Right atrium auricular region (tissue), 2 donors: ENCODE measurements around the gene RNF40. TPM values are rescaled to one million over a fixed set of nuclear protein-coding genes. Genes with fewer than 3 reads are reported as not detected.
"Not testable (repeated sequence)": the region's sequence is repeated elsewhere in the genome, so short reads cannot be mapped to it uniquely, and the experiment has no call there.

Experiments
- DNase-seq: peaks from one replicate; pipeline ENCODE4 v3.0.0-alpha.2; 2019; ENCODE audit warnings: low spot score
- H3K27ac ChIP-seq, 2 donors: fragments of 200-600 bp; sonication (generic); 1 replicate in 1 of 2; 2 replicates in 1 of 2; pipeline ENCODE4 v1.5.1; 2016 to 2019
- H3K27me3 ChIP-seq, 2 donors: fragments of 200-600 bp; sonication (generic); one replicate each; pipeline versions ENCODE4 v1.5.1 to v1.6.0; 2017 to 2019
- H3K36me3 ChIP-seq: fragments of 200-600 bp; sonication (generic); one replicate; pipeline ENCODE4 v1.5.1; 2016
- H3K4me1 ChIP-seq, 2 donors: fragments of 200-600 bp; sonication (generic); one replicate each; pipeline versions ENCODE4 v1.5.1 to v1.6.0; 2017 to 2019
- H3K4me3 ChIP-seq, 2 donors: fragments of 200-600 bp; sonication (generic); 1 replicate in 1 of 2; 2 replicates in 1 of 2; pipeline ENCODE4 v1.5.1; 2017 to 2019; ENCODE audit warnings: mild to moderate bottlenecking in 1 of 2, moderate library complexity in 1 of 2
- H3K9me3 ChIP-seq, 2 donors: fragments of 200-600 bp; sonication (generic); one replicate each; pipeline ENCODE4 v1.5.1; 2019
- total RNA-seq, 2 donors: library from RNA; depleted of rRNA; stranded (reverse); fragments of >200 nt; gene quantifications; one replicate each; pipeline ENCODE4 v1.1.0, GENCODE V29; 2016
- TF ChIP-seq, protein P1 (sequence below), 2 donors: fragments of 200-600 bp; sonication (generic); IDR thresholded peaks; one replicate each; pipeline ENCODE4 v1.5.1; 2019; ENCODE audit warnings: antibody characterized with exemption in 2 of 2

RNF40 gene
- total RNA-seq, 2 donors from 2014 or later, result 48.5 to 59.5 TPM

- TF ChIP-seq, protein P1, sequence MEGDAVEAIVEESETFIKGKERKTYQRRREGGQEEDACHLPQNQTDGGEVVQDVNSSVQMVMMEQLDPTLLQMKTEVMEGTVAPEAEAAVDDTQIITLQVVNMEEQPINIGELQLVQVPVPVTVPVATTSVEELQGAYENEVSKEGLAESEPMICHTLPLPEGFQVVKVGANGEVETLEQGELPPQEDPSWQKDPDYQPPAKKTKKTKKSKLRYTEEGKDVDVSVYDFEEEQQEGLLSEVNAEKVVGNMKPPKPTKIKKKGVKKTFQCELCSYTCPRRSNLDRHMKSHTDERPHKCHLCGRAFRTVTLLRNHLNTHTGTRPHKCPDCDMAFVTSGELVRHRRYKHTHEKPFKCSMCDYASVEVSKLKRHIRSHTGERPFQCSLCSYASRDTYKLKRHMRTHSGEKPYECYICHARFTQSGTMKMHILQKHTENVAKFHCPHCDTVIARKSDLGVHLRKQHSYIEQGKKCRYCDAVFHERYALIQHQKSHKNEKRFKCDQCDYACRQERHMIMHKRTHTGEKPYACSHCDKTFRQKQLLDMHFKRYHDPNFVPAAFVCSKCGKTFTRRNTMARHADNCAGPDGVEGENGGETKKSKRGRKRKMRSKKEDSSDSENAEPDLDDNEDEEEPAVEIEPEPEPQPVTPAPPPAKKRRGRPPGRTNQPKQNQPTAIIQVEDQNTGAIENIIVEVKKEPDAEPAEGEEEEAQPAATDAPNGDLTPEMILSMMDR (IDR thresholded peaks at IDR 0.05), result no peak
- no peaks in the 10 kb centered on the region for H3K27me3 ChIP-seq
- no peaks in the 10 kb centered on the region for H3K9me3 ChIP-seq
- H3K36me3 ChIP-seq, result no peaks in the 10 kb centered on the region
- no peak for DNase-seq
- no peak overlapping the region for H3K27ac ChIP-seq
- peaks cover 0 to 14% of the 10 kb centered on the region in 2 donors for H3K4me1 ChIP-seq
- no peak overlapping the region for H3K4me3 ChIP-seq
Observed at GRCh38 chr16:30802936-30803335, 40.8 kb downstream of the RNF40 start.

DNA sequence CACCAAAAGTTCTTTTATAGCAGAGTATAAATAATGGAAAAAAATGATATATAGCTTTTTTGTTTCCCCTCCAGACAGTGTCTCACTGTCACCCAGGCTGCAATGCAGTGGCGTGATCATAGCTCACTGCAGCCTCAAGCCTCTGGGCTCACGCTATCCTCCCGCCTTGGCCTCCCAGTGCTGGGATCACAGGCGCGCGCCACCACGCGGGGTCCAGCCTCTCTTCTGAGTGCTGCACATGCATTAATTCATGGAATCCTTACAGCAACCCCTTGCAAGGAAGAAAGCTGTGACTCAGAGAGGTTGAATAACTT lies 42.9 kb downstream of the RNF40 start:
- peak overlapping the region; percentile 67 to 69 for H3K4me3 ChIP-seq
- TF ChIP-seq, protein P1 (IDR thresholded peaks at IDR 0.05), result no peak
- H3K9me3 ChIP-seq, result no peaks in the 10 kb centered on the region
- DNase-seq, result no peak
- H3K27ac ChIP-seq, result peak overlapping the region; percentile 86 to 89
- H3K4me1 ChIP-seq, result peaks cover 0 to 14% of the 10 kb centered on the region in 2 donors
- H3K27me3 ChIP-seq, result no peaks in the 10 kb centered on the region
- H3K36me3 ChIP-seq, result no peaks in the 10 kb centered on the region

- peak; percentile 88 for DNase-seq
- Histone ChIP-seq H3K27ac (peak overlapping the region; percentile 86 to 89), H3K4me3 (peak overlapping the region; percentile 67 to 69), H3K4me1 (peaks cover 0 to 14% of the 10 kb centered on the region in 2 donors), H3K27me3 (no peaks in the 10 kb centered on the region), H3K36me3 (no peaks in the 10 kb centered on the region), H3K9me3 (no peaks in the 10 kb centered on the region)
- TF ChIP-seq, protein P1 (IDR thresholded peaks at IDR 0.05), result peak in 1 of 2 donors; percentile 22
Observed at GRCh38 chr16:30805370-30806169, 43.4 kb downstream of the RNF40 start.

GRCh38 chr16:30808146-30808545 lies 46.0 kb downstream of the RNF40 start:
- no peaks in the 10 kb centered on the region for H3K9me3 ChIP-seq
- no peak overlapping the region for H3K27ac ChIP-seq
- no peak for DNase-seq
- TF ChIP-seq, protein P1 (IDR thresholded peaks at IDR 0.05), result no peak
- H3K36me3 ChIP-seq, result no peaks in the 10 kb centered on the region
- no peak overlapping the region for H3K4me3 ChIP-seq
- no peaks in the 10 kb centered on the region for H3K27me3 ChIP-seq
- H3K4me1 ChIP-seq, result peaks cover 0 to 14% of the 10 kb centered on the region in 2 donors

- DNase-seq, H3K27me3 ChIP-seq, H3K36me3 ChIP-seq, H3K27ac ChIP-seq, H3K4me3 ChIP-seq, H3K9me3 ChIP-seq: not testable (repeated sequence)
- peaks cover 0 to 20% of the 10 kb centered on the region in 2 donors for H3K4me1 ChIP-seq
Observed at GRCh38 chr16:30808890-30809426, 46.8 kb downstream of the RNF40 start.

GRCh38 chr16:30809675-30810074 lies 47.6 kb downstream of the RNF40 start:
- not testable (repeated sequence) for H3K4me3 ChIP-seq, H3K9me3 ChIP-seq, H3K36me3 ChIP-seq, H3K27me3 ChIP-seq, DNase-seq, H3K27ac ChIP-seq
- peaks cover 0 to 21% of the 10 kb centered on the region in 2 donors for H3K4me1 ChIP-seq
